H1 (cell line): ENCODE measurements around the gene CTIF.

Experiments used
- CHD2 ChIP-seq: IDR thresholded peaks from 2 replicates; pipeline ENCODE4 v1.6.1; 2012; ENCODE audit warnings: low read length, improper control_type of control experiment
- EZH2 ChIP-seq: fragments of 200-600 bp; sonication (generic); IDR thresholded peaks from 2 replicates; pipeline ENCODE4 v1.7.1; 2012; ENCODE audit warnings: low read depth, mild to moderate bottlenecking, moderate library complexity, low read length, inconsistent platforms; ENCODE audit not compliant: severe bottlenecking
- KDM4A ChIP-seq: IDR thresholded peaks from one replicate; pipeline ENCODE4 v1.7.1; 2012; ENCODE audit warnings: low read depth, mild to moderate bottlenecking, moderate library complexity, low read length, inconsistent platforms; ENCODE audit not compliant: severe bottlenecking
- POLR2A ChIP-seq, 2 experiments: IDR thresholded peaks; 1 replicate in 1 of 2; 2 replicates in 1 of 2; pipeline ENCODE4 v1.6.1; 2011; ENCODE audit warnings: low read depth in 2 of 2, low read length in 2 of 2, mild to moderate bottlenecking in 2 of 2; ENCODE audit errors: control extremely low read depth in 1 of 2
- POLR2AphosphoS5 ChIP-seq: IDR thresholded peaks from 2 replicates; pipeline ENCODE4 v1.6.1; 2011; ENCODE audit warnings: low read depth, low read length
- RAD21 ChIP-seq, 2 experiments: IDR thresholded peaks in 1 of 2; conservative IDR thresholded peaks in 1 of 2; 2 replicates each; pipeline ENCODE4 v1.6.1; 2011; ENCODE audit warnings: low read depth in 2 of 2, low read length in 2 of 2, improper control_type of control experiment in 1 of 2, inconsistent platforms in 1 of 2, mild to moderate bottlenecking in 1 of 2, moderate library complexity in 1 of 2
- RBBP5 ChIP-seq: IDR thresholded peaks from 2 replicates; pipeline ENCODE4 v1.7.1; 2012; ENCODE audit warnings: low read depth, mild to moderate bottlenecking, inconsistent platforms, low read length, moderate library complexity, borderline replicate concordance
- YY1 ChIP-seq: IDR thresholded peaks from 2 replicates; pipeline ENCODE4 v1.6.1; 2011; ENCODE audit warnings: low read depth, mild to moderate bottlenecking, low read length
- TF ChIP-seq, protein P1 (sequence below), 3 experiments: IDR thresholded peaks; 1 replicate in 2 of 3; 2 replicates in 1 of 3; pipeline versions ENCODE4 v1.5.1 to v1.6.1; 2011; ENCODE audit warnings: low read length in 3 of 3, mild to moderate bottlenecking in 3 of 3, inconsistent platforms in 2 of 3, low read depth in 1 of 3, moderate library complexity in 1 of 3; ENCODE audit not compliant: insufficient read depth in 1 of 3; ENCODE audit errors: control extremely low read depth in 1 of 3

DNA sequence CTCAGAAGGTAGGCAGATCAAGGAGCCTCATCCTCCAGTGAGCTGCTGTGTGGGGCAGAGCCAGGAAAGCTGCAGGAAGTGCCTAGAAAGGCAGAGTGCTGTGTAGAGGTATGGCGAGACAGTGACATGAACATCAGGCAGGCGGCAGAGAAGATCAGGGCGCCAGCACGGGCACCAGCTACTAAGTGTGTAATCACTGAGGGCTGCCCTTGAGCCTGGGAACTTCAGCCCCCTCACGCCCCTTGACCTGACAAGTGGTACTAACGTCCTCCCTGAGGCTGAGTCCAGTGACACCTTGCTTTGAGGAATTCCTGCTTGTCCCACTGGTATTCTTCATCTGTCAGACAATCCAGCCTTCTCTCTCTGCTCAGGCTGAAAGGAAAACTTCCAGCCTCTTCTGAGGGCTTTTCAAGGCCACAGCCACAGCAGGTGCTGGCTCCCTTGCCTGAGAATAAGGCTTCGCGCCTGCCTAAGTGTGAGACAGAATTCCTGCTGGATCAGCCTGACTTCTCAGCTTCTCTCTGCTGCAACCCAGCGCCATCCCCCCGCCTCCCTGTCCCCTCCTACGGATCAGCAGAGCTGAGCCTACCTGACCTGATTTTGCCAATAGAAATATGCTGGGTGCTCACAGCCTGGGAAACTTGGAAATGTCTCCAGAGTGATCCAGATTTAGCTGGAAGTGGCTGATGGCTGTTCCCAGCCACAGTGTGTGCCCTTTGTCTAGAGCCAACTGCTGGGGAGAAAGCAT, 263.9 kb downstream of the CTIF start:
- TF ChIP-seq KDM4A: no peak
- TF ChIP-seq RAD21 (IDR thresholded peaks at IDR 0.05 in 1 of 2, conservative IDR thresholded peaks at IDR 0.05 in 1 of 2; ENCODE audit: low read depth in 2 of 2, low read length in 2 of 2): no peak
- TF ChIP-seq, protein P1, sequence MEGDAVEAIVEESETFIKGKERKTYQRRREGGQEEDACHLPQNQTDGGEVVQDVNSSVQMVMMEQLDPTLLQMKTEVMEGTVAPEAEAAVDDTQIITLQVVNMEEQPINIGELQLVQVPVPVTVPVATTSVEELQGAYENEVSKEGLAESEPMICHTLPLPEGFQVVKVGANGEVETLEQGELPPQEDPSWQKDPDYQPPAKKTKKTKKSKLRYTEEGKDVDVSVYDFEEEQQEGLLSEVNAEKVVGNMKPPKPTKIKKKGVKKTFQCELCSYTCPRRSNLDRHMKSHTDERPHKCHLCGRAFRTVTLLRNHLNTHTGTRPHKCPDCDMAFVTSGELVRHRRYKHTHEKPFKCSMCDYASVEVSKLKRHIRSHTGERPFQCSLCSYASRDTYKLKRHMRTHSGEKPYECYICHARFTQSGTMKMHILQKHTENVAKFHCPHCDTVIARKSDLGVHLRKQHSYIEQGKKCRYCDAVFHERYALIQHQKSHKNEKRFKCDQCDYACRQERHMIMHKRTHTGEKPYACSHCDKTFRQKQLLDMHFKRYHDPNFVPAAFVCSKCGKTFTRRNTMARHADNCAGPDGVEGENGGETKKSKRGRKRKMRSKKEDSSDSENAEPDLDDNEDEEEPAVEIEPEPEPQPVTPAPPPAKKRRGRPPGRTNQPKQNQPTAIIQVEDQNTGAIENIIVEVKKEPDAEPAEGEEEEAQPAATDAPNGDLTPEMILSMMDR (IDR thresholded peaks at IDR 0.05; ENCODE audit: control extremely low read depth in 1 of 3, insufficient read depth in 1 of 3, low read depth in 1 of 3, low read length in 3 of 3): no peak
- no peak for TF ChIP-seq POLR2AphosphoS5
- TF ChIP-seq CHD2: no peak
- TF ChIP-seq RBBP5: no peak
- no peak for TF ChIP-seq POLR2A (IDR thresholded peaks at IDR 0.05; ENCODE audit: control extremely low read depth in 1 of 2, low read depth in 2 of 2, low read length in 2 of 2)
- TF ChIP-seq YY1: no peak
- no peak for TF ChIP-seq EZH2
